Keratinocyte (primary cell): ENCODE results near the gene CTTNBP2NL. TPM values are rescaled to one million over a fixed set of nuclear protein-coding genes. Genes with fewer than 3 reads are reported as not detected.

Experiments used
- DNase-seq: peaks from one replicate; pipeline ENCODE4 v3.0.0-alpha.2; 2011; ENCODE audit warnings: low read depth, missing footprints, low spot score
- FAIRE-seq: peaks from 2 replicates; lab custom pipeline; 2011; peaks lifted over from hg19 to GRCh38; lab: Jason Lieb, UNC
- H2AFZ ChIP-seq: 2 replicates; pipeline ENCODE4 v1.6.0; 2012; ENCODE audit warnings: low read length, control low read depth, inconsistent platforms; ENCODE audit not compliant: control insufficient read depth
- H3K27ac ChIP-seq: 2 replicates; pipeline ENCODE4 v1.5.1; 2011; ENCODE audit warnings: low read length; ENCODE audit not compliant: control insufficient read depth, insufficient read depth
- H3K27me3 ChIP-seq: 3 replicates; pipeline ENCODE4 v1.6.0; 2011; ENCODE audit warnings: low read length; ENCODE audit not compliant: control insufficient read depth, insufficient read depth; ENCODE audit errors: extremely low read depth
- H3K36me3 ChIP-seq, 2 experiments: 2 replicates in 1 of 2; 3 replicates in 1 of 2; pipeline ENCODE4 v1.5.1; 2011; ENCODE audit warnings: low read length in 2 of 2, mild to moderate bottlenecking in 1 of 2; ENCODE audit not compliant: control insufficient read depth in 2 of 2, insufficient read depth in 2 of 2; ENCODE audit errors: extremely low read depth in 1 of 2
- H3K4me1 ChIP-seq: 3 replicates; pipeline ENCODE4 v1.5.1; 2011; ENCODE audit warnings: low read length; ENCODE audit not compliant: control insufficient read depth, insufficient read depth; ENCODE audit errors: extremely low read depth
- H3K4me2 ChIP-seq: 3 replicates; pipeline ENCODE4 v1.6.0; 2011; ENCODE audit warnings: low read depth, low read length; ENCODE audit not compliant: control insufficient read depth, insufficient read depth; ENCODE audit errors: extremely low read depth
- H3K4me3 ChIP-seq, 3 experiments: fragments of 200-600 bp in 1 of 3; sonication (generic) in 1 of 3; 2 replicates in 2 of 3; 3 replicates in 1 of 3; pipeline ENCODE4 v1.5.1; 2011 to 2016; ENCODE audit warnings: low read length in 3 of 3, mild to moderate bottlenecking in 3 of 3, control low read depth in 2 of 3, inconsistent platforms in 1 of 3, low read depth in 1 of 3, mixed read lengths in 1 of 3, mixed run types in 1 of 3, moderate library complexity in 1 of 3; ENCODE audit not compliant: control insufficient read depth in 2 of 3, insufficient read depth in 2 of 3; ENCODE audit errors: extremely low read depth in 1 of 3
- H3K79me2 ChIP-seq: 2 replicates; pipeline ENCODE4 v1.6.0; 2012; ENCODE audit warnings: low read length; ENCODE audit not compliant: control insufficient read depth, insufficient read depth
- H3K9ac ChIP-seq: 3 replicates; pipeline ENCODE4 v1.6.0; 2011; ENCODE audit warnings: low read length; ENCODE audit not compliant: control insufficient read depth, insufficient read depth; ENCODE audit errors: extremely low read depth
- H3K9me1 ChIP-seq: 3 replicates; pipeline ENCODE4 v1.6.0; 2011; ENCODE audit warnings: low read length; ENCODE audit not compliant: control insufficient read depth, insufficient read depth; ENCODE audit errors: extremely low read depth
- H3K9me3 ChIP-seq: 2 replicates; pipeline ENCODE4 v1.5.1; 2012; ENCODE audit warnings: low read depth, low read length; ENCODE audit not compliant: control insufficient read depth
- H4K20me1 ChIP-seq: 3 replicates; pipeline ENCODE4 v1.6.0; 2011; ENCODE audit warnings: low read length; ENCODE audit not compliant: control insufficient read depth, insufficient read depth; ENCODE audit errors: extremely low read depth
- EZH2 ChIP-seq: IDR thresholded peaks from one replicate; pipeline ENCODE4 v1.6.1; 2012; ENCODE audit warnings: inconsistent platforms, mild to moderate bottlenecking, low read length, moderate library complexity
- dilution Hi-C: fragments of 300-500 bp; cut with MboI; formaldehyde crosslinking; loops from one replicate; pipeline ENCODE4 v1.7.0; 2020; ENCODE audit warnings: low sequenced_read_pairs; ENCODE audit not compliant: extremely low pct_ligation_motif_present
- polyA plus RNA-seq, 5 experiments: library from polyadenylated mRNA; depleted of rRNA in 3 of 5; stranded (reverse) in 3 of 5; stranded (forward) in 1 of 5; unstranded in 1 of 5; fragments of >200 nt; gene quantifications; 1 replicate in 1 of 5; 2 replicates in 3 of 5; 3 replicates in 1 of 5; pipeline versions ENCODE4 v1.2.1 to v1.2.3, GENCODE V29; 2011 to 2012; ENCODE audit warnings: missing spikeins in 2 of 5, low read depth in 1 of 5, low replicate concordance in 1 of 5
- TF ChIP-seq, protein P1 (sequence below), 3 experiments: IDR thresholded peaks in 1 of 3; conservative IDR thresholded peaks in 1 of 3; optimal IDR thresholded peaks in 1 of 3; 2 replicates in 2 of 3; 3 replicates in 1 of 3; pipeline versions ENCODE3 to v1.5.1; 2011; ENCODE audit warnings: low read length in 3 of 3, mild to moderate bottlenecking in 3 of 3, moderate library complexity in 2 of 3, control low read depth in 1 of 3, inconsistent platforms in 1 of 3; ENCODE audit not compliant: insufficient read depth in 2 of 3; ENCODE audit errors: extremely low read depth in 1 of 3

Gene CTTNBP2NL
- polyA plus RNA-seq, 1 donor (not counting 4 experiments of a cell fraction or from before 2014, with no cell fraction given) = 19.1 TPM

DNA sequence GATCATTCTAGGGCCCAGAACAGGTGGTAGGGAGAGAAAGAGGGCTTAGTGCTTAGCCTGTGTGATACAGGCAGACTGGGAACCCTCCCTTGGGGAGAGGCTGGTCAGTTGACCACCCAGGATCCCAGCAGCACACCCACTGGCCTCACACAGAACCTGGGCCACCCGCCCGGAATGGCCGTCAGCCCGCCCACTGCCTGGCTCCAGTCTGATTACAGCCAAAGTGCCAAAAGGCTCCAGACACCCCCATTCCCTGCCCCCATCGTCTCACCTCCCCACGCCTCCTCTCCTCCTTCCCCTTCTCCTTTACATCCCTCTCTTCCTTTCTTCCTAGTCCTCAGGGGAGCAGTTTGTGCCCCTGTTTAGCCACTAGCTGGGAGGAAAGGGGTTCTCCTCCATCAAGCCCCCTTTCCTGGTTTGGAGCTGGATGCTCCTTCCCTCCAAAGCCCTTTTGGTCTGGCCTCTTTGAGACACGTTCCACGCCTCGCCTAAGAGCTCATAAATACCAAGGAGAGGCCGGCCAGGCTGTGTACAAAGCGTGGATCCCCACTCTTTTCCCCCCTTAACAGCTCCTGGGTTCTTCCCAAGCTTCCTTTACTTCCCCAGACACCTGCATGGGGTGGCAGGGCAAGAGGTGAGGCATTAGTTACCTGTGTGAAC, 108.1 kb downstream of the CTTNBP2NL start:
- Histone ChIP-seq H3K79me2 (no peaks in the 10 kb centered on the region), H4K20me1 (no peaks in the 10 kb centered on the region), H3K9ac (no peak overlapping the region), H3K9me1 (no peaks in the 10 kb centered on the region), H3K4me2 (no peak overlapping the region), H3K9me3 (no peaks in the 10 kb centered on the region), H3K27me3 (peaks cover 34% of the 10 kb centered on the region), H2AFZ (no peak overlapping the region), H3K27ac (no peak overlapping the region), H3K4me1 (peaks cover 16% of the 10 kb centered on the region), H3K4me3 (no peak overlapping the region), H3K36me3 (no peaks in the 10 kb centered on the region)
- TF ChIP-seq, protein P1, sequence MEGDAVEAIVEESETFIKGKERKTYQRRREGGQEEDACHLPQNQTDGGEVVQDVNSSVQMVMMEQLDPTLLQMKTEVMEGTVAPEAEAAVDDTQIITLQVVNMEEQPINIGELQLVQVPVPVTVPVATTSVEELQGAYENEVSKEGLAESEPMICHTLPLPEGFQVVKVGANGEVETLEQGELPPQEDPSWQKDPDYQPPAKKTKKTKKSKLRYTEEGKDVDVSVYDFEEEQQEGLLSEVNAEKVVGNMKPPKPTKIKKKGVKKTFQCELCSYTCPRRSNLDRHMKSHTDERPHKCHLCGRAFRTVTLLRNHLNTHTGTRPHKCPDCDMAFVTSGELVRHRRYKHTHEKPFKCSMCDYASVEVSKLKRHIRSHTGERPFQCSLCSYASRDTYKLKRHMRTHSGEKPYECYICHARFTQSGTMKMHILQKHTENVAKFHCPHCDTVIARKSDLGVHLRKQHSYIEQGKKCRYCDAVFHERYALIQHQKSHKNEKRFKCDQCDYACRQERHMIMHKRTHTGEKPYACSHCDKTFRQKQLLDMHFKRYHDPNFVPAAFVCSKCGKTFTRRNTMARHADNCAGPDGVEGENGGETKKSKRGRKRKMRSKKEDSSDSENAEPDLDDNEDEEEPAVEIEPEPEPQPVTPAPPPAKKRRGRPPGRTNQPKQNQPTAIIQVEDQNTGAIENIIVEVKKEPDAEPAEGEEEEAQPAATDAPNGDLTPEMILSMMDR (optimal IDR thresholded peaks at IDR 0.05 in 1 of 3, IDR thresholded peaks at IDR 0.05 in 1 of 3, conservative IDR thresholded peaks at IDR 0.05 in 1 of 3; ENCODE audit: extremely low read depth in 1 of 3, insufficient read depth in 2 of 3, low read length in 3 of 3) = no peak
- no peak for TF ChIP-seq EZH2
- no peak for FAIRE-seq
- dilution Hi-C loops = no loop called here
- no peak for DNase-seq

- Histone ChIP-seq H3K4me3 (no peak overlapping the region), H3K9me1 (no peaks in the 10 kb centered on the region), H3K36me3 (no peaks in the 10 kb centered on the region), H3K27me3 (peaks cover 41% of the 10 kb centered on the region), H3K9ac (no peak overlapping the region), H3K27ac (no peak overlapping the region), H3K4me1 (peaks cover 16% of the 10 kb centered on the region), H3K9me3 (no peaks in the 10 kb centered on the region), H2AFZ (no peak overlapping the region), H3K4me2 (no peak overlapping the region), H3K79me2 (no peaks in the 10 kb centered on the region), H4K20me1 (no peaks in the 10 kb centered on the region)
- TF ChIP-seq, protein P1 (optimal IDR thresholded peaks at IDR 0.05 in 1 of 3, IDR thresholded peaks at IDR 0.05 in 1 of 3, conservative IDR thresholded peaks at IDR 0.05 in 1 of 3; ENCODE audit: extremely low read depth in 1 of 3, insufficient read depth in 2 of 3, low read length in 3 of 3) = no peak
- no peak for TF ChIP-seq EZH2
- dilution Hi-C loops = no loop called here
- no peak for DNase-seq
- no peak for FAIRE-seq
These were observed 108.8 kb downstream of the CTTNBP2NL start for GRCh38 chr1:112504661-112505399.
